Neural progenitor cell (in vitro differentiated cells): ENCODE results near the gene TRIM63. TPM values are rescaled to one million over a fixed set of nuclear protein-coding genes. Genes with fewer than 3 reads are reported as not detected.

Experiments used
- DNase-seq: peaks from one replicate; pipeline ENCODE4 v3.0.0-alpha.2; 2016; ENCODE audit warnings: low spot score
- H2AFZ ChIP-seq: fragments of 200-600 bp; sonication (generic); replicated peaks from 2 replicates; pipeline ENCODE4 v1.6.1; 2016; ENCODE audit warnings: antibody characterized with exemption
- H3F3A ChIP-seq: fragments of 200-600 bp; sonication (generic); 2 replicates; pipeline ENCODE4 v1.6.1; 2016; ENCODE audit warnings: antibody characterized with exemption, low read depth
- H3K27ac ChIP-seq: fragments of 200-600 bp; sonication (generic); 2 replicates; pipeline ENCODE4 v1.5.1; 2016; ENCODE audit warnings: mild to moderate bottlenecking
- H3K27me3 ChIP-seq: fragments of 200-600 bp; sonication (generic); 2 replicates; pipeline ENCODE4 v1.6.1; 2016; ENCODE audit warnings: mild to moderate bottlenecking, moderate library complexity
- H3K36me3 ChIP-seq: fragments of 200-600 bp; sonication (generic); 2 replicates; pipeline ENCODE4 v1.5.1; 2016
- H3K4me1 ChIP-seq: fragments of 200-600 bp; sonication (generic); 2 replicates; pipeline ENCODE4 v1.6.1; 2016; ENCODE audit warnings: mixed run types
- H3K4me2 ChIP-seq: fragments of 200-600 bp; sonication (generic); 2 replicates; pipeline ENCODE4 v1.6.1; 2016
- H3K4me3 ChIP-seq: fragments of 200-600 bp; sonication (generic); 2 replicates; pipeline ENCODE4 v1.5.1; 2016
- H3K79me2 ChIP-seq: fragments of 200-600 bp; sonication (generic); 2 replicates; pipeline ENCODE4 v1.6.1; 2016; ENCODE audit warnings: low read depth
- H3K9ac ChIP-seq: fragments of 200-600 bp; sonication (generic); 2 replicates; pipeline ENCODE4 v1.6.1; 2016
- H3K9me3 ChIP-seq: fragments of 200-600 bp; sonication (generic); 2 replicates; pipeline ENCODE4 v1.5.1; 2016; ENCODE audit warnings: low read depth
- H4K20me1 ChIP-seq: fragments of 200-600 bp; sonication (generic); 2 replicates; pipeline ENCODE4 v1.6.1; 2016; ENCODE audit warnings: low read depth
- H3K27ac Mint-ChIP-seq: 3 replicates; pipeline ENCODE4 v1.8.0; 2021; ENCODE audit warnings: mixed read lengths
- H3K27me3 Mint-ChIP-seq: 2 replicates; pipeline ENCODE4 v1.8.0; 2022; ENCODE audit warnings: low read depth, mild to moderate bottlenecking, inconsistent platforms, moderate library complexity, mixed read lengths; ENCODE audit not compliant: insufficient read depth
- H3K36me3 Mint-ChIP-seq: 3 replicates; pipeline ENCODE4 v1.8.0; 2021; ENCODE audit warnings: mixed read lengths
- H3K4me1 Mint-ChIP-seq: 3 replicates; pipeline ENCODE4 v1.8.0; 2021; ENCODE audit warnings: mixed read lengths
- H3K4me3 Mint-ChIP-seq: 3 replicates; pipeline ENCODE4 v1.8.0; 2021; ENCODE audit warnings: mild to moderate bottlenecking, moderate library complexity, mixed read lengths
- H3K9me3 Mint-ChIP-seq: 3 replicates; pipeline ENCODE4 v1.8.0; 2020; ENCODE audit warnings: mixed read lengths
- CTCF ChIP-seq: fragments of 200-600 bp; sonication (generic); IDR thresholded peaks from 2 replicates; pipeline ENCODE4 v1.5.1; 2017; ENCODE audit warnings: antibody characterized with exemption, mild to moderate bottlenecking
- EZH2 ChIP-seq: fragments of 200-600 bp; sonication (generic); IDR thresholded peaks from 2 replicates; pipeline ENCODE4 v1.6.1; 2017; ENCODE audit warnings: antibody characterized with exemption, mild to moderate bottlenecking, moderate library complexity
- EZH2phosphoT487 ChIP-seq: fragments of 200-600 bp; sonication (generic); IDR thresholded peaks from 2 replicates; pipeline ENCODE4 v1.6.1; 2017; ENCODE audit warnings: antibody characterized with exemption
- total RNA-seq: library from RNA; depleted of rRNA; stranded (reverse); fragments of >200 nt; gene quantifications from 2 replicates; pipeline ENCODE4 v1.2.3, GENCODE V29; 2015; ENCODE audit warnings: low replicate concordance

Gene TRIM63
- total RNA-seq, 1 donor from 2014 or later: not detected

GRCh38 chr1:26036756-26037281 is 30.6 kb downstream of the TRIM63 start:
- Histone ChIP-seq H2AFZ (no peak overlapping the region), H3F3A (no peaks in the 10 kb centered on the region), H4K20me1 (no peaks in the 10 kb centered on the region), H3K27me3 (peaks cover 73% of the 10 kb centered on the region), H3K9ac (no peak overlapping the region), H3K4me1 (peaks cover 5% of the 10 kb centered on the region), H3K9me3 (no peaks in the 10 kb centered on the region), H3K79me2 (no peaks in the 10 kb centered on the region), H3K27ac (no peak overlapping the region), H3K4me2 (no peak overlapping the region), H3K36me3 (no peaks in the 10 kb centered on the region), H3K4me3 (no peak overlapping the region)
- DNase-seq: no peak
- H3K27ac Mint-ChIP-seq: no peak overlapping the region
- peaks cover 16% of the 10 kb centered on the region for H3K4me1 Mint-ChIP-seq
- H3K9me3 Mint-ChIP-seq: no peaks in the 10 kb centered on the region
- H3K36me3 Mint-ChIP-seq: no peaks in the 10 kb centered on the region
- peaks cover 18% of the 10 kb centered on the region for H3K27me3 Mint-ChIP-seq
- H3K4me3 Mint-ChIP-seq: peak overlapping the region; percentile 91
- TF ChIP-seq EZH2phosphoT487 (no peak), EZH2 (no peak), CTCF (no peak)

GRCh38 chr1:26035959-26036755 is 31.3 kb downstream of the TRIM63 start:
- no peak overlapping the region for H3K9ac ChIP-seq
- H3F3A ChIP-seq: no peaks in the 10 kb centered on the region
- DNase-seq: peak; percentile 89
- peak overlapping the region; percentile 89 for H2AFZ ChIP-seq
- H3K4me1 ChIP-seq: peaks cover 5% of the 10 kb centered on the region
- H3K4me2 ChIP-seq: peak overlapping the region; percentile 92
- Mint-ChIP-seq H3K27ac (peak overlapping the region; percentile 52), H3K36me3 (no peaks in the 10 kb centered on the region), H3K27me3 (peaks cover 16% of the 10 kb centered on the region), H3K9me3 (no peaks in the 10 kb centered on the region), H3K4me3 (peak overlapping the region; percentile 91), H3K4me1 (peaks cover 16% of the 10 kb centered on the region)
- peaks cover 66% of the 10 kb centered on the region for H3K27me3 ChIP-seq
- H3K36me3 ChIP-seq: no peaks in the 10 kb centered on the region
- H3K9me3 ChIP-seq: no peaks in the 10 kb centered on the region
- H3K79me2 ChIP-seq: no peaks in the 10 kb centered on the region
- H4K20me1 ChIP-seq: no peaks in the 10 kb centered on the region
- H3K4me3 ChIP-seq: peak overlapping the region; percentile 65
- TF ChIP-seq EZH2phosphoT487: peak; percentile 31
- TF ChIP-seq CTCF: peak; percentile 97
- TF ChIP-seq EZH2: peak; percentile 64
- H3K27ac ChIP-seq: no peak overlapping the region

- Mint-ChIP-seq H3K27me3 (peaks cover 14% of the 10 kb centered on the region), H3K4me3 (peak overlapping the region; percentile 91), H3K4me1 (peaks cover 16% of the 10 kb centered on the region), H3K36me3 (no peaks in the 10 kb centered on the region), H3K9me3 (no peaks in the 10 kb centered on the region), H3K27ac (peak overlapping the region; percentile 52)
- H3K9ac ChIP-seq: peak overlapping the region; percentile 37
- TF ChIP-seq EZH2phosphoT487 (no peak), CTCF (peak; percentile 22)
- H3K4me1 ChIP-seq: peaks cover 5% of the 10 kb centered on the region
- no peaks in the 10 kb centered on the region for H3K79me2 ChIP-seq
- peak overlapping the region; percentile 65 for H3K4me3 ChIP-seq
- no peaks in the 10 kb centered on the region for H3K36me3 ChIP-seq
- H2AFZ ChIP-seq: peak overlapping the region; percentile 89
- peaks cover 61% of the 10 kb centered on the region for H3K27me3 ChIP-seq
- peak; percentile 99 for DNase-seq
- no peak overlapping the region for H3K27ac ChIP-seq
- H3K9me3 ChIP-seq: no peaks in the 10 kb centered on the region
- no peaks in the 10 kb centered on the region for H3F3A ChIP-seq
- peak overlapping the region; percentile 92 for H3K4me2 ChIP-seq
- H4K20me1 ChIP-seq: no peaks in the 10 kb centered on the region
These were observed 32.0 kb downstream of the TRIM63 start for GRCh38 chr1:26035203-26035958.
